ENCODE measurements around the gene ELN. TPM values are rescaled to one million over a fixed set of nuclear protein-coding genes. Genes with fewer than 3 reads are reported as not detected.

The ELN gene
- total RNA-seq, 1 donor from 2014 or later: not detected

DNA sequence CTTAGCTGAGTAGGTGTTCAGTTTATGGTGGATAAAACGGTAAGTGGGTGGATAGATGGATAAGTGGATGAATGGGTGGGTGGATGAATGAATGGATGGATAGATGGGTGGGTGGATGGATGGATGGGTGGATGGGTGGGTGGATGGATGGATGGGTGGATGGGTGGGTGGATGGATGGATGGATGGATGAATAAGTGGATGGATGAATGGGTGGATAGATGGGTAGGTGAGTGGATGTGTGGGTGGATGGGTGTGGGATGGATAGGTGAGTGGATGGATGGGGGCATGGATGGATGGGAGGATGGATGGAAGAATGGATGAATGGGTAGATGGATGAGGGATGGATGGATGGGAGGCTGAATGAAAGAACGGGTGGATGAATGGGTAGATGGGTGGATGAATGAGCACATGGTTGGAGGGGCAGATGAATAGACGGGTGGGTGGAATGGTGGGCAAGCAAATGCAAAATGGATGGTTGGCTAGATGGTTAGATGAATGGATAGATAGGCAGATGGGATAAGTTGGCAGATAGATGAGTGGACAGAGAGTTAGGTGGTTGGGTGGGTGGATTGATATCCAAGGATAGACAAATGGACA lies 25.7 kb downstream of the ELN start:
- no peak for TF ChIP-seq CTCF (IDR thresholded peaks at IDR 0.05; ENCODE audit: insufficient read depth, low read length, poor library complexity, severe bottlenecking)
- Histone ChIP-seq H3K4me3 (ENCODE audit: low read depth, low read length) (no peak overlapping the region), H3K36me3 (ENCODE audit: control insufficient read depth, insufficient read depth, low read length) (no peaks in the 10 kb centered on the region), H3K27me3 (ENCODE audit: control insufficient read depth, insufficient read depth, low read length) (peaks cover 11% of the 10 kb centered on the region)
- no peak for DNase-seq (ENCODE audit: low read depth)

DNA sequence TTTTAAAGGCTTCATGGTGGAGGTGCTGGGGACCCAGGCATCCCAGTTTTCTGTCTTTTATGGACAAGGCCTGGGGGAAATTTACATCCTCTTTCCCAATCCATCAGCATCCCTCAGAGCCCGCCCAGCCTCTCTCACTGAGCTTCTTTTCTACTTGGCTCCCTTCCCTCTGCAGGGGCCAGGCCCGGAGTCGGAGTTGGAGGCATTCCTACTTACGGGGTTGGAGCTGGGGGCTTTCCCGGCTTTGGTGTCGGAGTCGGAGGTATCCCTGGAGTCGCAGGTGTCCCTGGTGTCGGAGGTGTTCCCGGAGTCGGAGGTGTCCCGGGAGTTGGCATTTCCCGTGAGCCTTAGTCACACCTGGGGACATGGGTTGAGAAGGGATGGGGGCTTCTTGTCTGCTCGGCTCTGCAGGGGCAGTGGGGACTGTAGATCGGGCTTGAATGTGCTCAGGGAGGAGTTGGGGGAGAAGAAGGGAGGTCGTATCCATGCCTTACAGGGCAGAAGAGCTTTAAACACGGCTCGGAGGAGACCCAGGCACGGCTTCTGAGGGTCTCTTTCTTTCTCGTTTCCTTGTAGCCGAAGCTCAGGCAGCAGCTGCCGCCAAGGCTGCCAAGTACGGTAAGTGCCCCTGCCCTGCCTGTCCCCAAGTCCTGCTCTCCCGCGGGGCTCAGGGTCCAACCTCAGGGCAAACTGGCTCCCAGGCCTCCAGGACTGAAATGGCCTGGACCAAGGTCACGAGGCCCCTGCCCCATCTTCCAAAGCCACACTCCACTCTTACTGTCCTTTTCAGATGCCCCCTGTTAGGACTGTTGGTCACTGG lies 28.3 kb downstream of the ELN start:
- no peak overlapping the region for H3K4me3 ChIP-seq (ENCODE audit: low read depth, low read length)
- H3K27me3 ChIP-seq (ENCODE audit: control insufficient read depth, insufficient read depth, low read length): peaks cover 11% of the 10 kb centered on the region
- DNase-seq (ENCODE audit: low read depth): no peak
- TF ChIP-seq CTCF (IDR thresholded peaks at IDR 0.05; ENCODE audit: insufficient read depth, low read length, poor library complexity, severe bottlenecking): no peak
- no peaks in the 10 kb centered on the region for H3K36me3 ChIP-seq (ENCODE audit: control insufficient read depth, insufficient read depth, low read length)

DNA sequence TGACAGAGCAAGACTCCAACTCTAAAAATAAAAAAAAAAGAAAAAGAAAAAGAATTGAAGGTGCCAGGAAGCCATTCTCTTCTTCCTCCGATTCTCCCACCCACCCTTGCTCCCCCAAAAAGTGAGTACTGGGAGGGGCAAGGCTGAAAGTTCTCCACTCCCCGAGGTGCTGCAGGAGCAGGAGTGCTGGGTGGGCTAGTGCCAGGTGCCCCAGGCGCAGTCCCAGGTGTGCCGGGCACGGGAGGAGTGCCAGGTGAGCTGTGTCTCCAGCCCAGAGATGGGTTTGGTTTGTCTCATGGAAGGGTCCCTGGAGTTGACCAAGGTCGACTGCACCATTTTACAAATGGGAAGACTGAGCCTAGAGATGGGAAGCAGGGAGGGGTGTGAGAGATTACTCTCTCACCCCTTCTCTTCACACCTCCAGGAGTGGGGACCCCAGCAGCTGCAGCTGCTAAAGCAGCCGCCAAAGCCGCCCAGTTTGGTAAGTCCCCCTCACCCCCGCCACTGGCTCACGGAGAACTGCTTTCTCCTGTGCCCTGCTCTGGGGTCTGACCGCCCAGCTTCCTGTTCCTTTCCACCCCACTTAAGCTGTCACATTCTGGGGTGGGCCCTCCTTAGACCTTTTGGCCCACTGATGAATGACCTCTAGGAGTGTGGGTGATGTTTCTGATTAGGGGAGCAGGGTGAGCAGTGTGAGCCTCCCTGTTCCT lies 29.4 kb downstream of the ELN start:
- H3K36me3 ChIP-seq (ENCODE audit: control insufficient read depth, insufficient read depth, low read length): no peaks in the 10 kb centered on the region
- H3K27me3 ChIP-seq (ENCODE audit: control insufficient read depth, insufficient read depth, low read length): peaks cover 5% of the 10 kb centered on the region
- no peak for DNase-seq (ENCODE audit: low read depth)
- H3K4me3 ChIP-seq (ENCODE audit: low read depth, low read length): no peak overlapping the region
- TF ChIP-seq CTCF (IDR thresholded peaks at IDR 0.05; ENCODE audit: insufficient read depth, low read length, poor library complexity, severe bottlenecking): no peak

DNA sequence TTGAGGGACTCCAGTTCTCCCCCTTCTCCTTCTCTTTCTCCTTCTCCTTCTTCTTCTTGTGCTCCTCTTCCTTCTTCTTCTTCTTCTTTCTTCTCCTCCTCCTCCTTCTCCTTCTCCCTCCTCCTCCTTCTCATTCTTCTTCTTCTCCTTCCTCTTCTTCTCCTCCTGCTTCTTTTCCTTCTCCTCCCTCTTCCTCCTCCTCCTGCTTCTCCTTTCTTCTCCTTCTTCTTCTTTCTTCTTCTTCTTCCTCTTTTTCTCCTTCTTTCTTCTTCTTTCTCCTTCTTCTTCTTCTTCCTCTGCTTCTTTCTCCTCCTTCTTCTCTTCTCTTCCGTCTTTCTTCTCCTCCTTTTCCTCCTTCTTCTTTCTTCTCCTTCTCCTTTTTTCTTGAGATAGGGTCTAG lies 30.0 kb downstream of the ELN start:
- no peak for DNase-seq (ENCODE audit: low read depth)
- Histone ChIP-seq H3K27me3 (ENCODE audit: control insufficient read depth, insufficient read depth, low read length) (peaks cover 5% of the 10 kb centered on the region), H3K4me3 (ENCODE audit: low read depth, low read length) (no peak overlapping the region), H3K36me3 (ENCODE audit: control insufficient read depth, insufficient read depth, low read length) (no peaks in the 10 kb centered on the region)
- no peak for TF ChIP-seq CTCF (IDR thresholded peaks at IDR 0.05; ENCODE audit: insufficient read depth, low read length, poor library complexity, severe bottlenecking)

DNA sequence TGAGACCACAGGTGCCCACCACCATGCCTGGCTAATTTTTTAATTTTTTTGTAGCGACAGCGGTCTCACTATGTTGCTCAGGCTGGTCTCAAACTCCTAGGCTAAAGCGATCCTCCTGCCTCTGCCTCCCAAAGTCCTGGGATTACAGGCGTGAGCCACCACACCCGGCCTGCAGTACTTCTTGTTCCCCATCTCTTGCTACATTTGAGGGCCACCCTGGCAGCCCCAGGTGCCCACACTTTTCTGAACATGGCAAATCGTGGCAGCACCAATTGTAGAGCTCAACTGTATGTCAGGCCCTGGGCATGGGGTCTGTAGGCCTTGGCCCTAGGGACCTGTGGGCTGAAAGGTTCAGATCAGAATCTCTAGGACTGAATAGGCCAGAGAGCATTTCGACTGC lies 30.5 kb downstream of the ELN start:
- Histone ChIP-seq H3K4me3 (ENCODE audit: low read depth, low read length) (no peak overlapping the region), H3K36me3 (ENCODE audit: control insufficient read depth, insufficient read depth, low read length) (no peaks in the 10 kb centered on the region), H3K27me3 (ENCODE audit: control insufficient read depth, insufficient read depth, low read length) (peaks cover 5% of the 10 kb centered on the region)
- no peak for DNase-seq (ENCODE audit: low read depth)
- TF ChIP-seq CTCF (IDR thresholded peaks at IDR 0.05; ENCODE audit: insufficient read depth, low read length, poor library complexity, severe bottlenecking): no peak

Measured in kidney epithelial cell (primary cell).